ENCODE measurements around the gene SEMA6A.

SEMA6A gene

GRCh38 chr5:116613445-116613844 is 38.8 kb upstream of the SEMA6A start:
- Histone ChIP-seq H3K4me1 (no peaks in the 10 kb centered on the region), H3K36me3 (no peaks in the 10 kb centered on the region), H3K9me3 (no peaks in the 10 kb centered on the region), H3K4me3 (ENCODE audit: low read depth, low read length) (no peak overlapping the region), H3K27me3 (no peaks in the 10 kb centered on the region)
- DNase-seq: no peak
- TF ChIP-seq CTCF (IDR thresholded peaks at IDR 0.05; ENCODE audit: low read depth, low read length): no peak

GRCh38 chr5:116612431-116612830 is 37.8 kb upstream of the SEMA6A start:
- Histone ChIP-seq H3K27me3 (no peaks in the 10 kb centered on the region), H3K4me1 (no peaks in the 10 kb centered on the region), H3K4me3 (ENCODE audit: low read depth, low read length) (no peak overlapping the region), H3K9me3 (no peaks in the 10 kb centered on the region), H3K36me3 (no peaks in the 10 kb centered on the region)
- DNase-seq: no peak
- no peak for TF ChIP-seq CTCF (IDR thresholded peaks at IDR 0.05; ENCODE audit: low read depth, low read length)

- Histone ChIP-seq H3K4me3 (ENCODE audit: low read depth, low read length) (no peak overlapping the region), H3K36me3 (no peaks in the 10 kb centered on the region), H3K27me3 (no peaks in the 10 kb centered on the region), H3K4me1 (peaks cover 5% of the 10 kb centered on the region; the same call in 1 of the 2 replicates), H3K9me3 (no peaks in the 10 kb centered on the region)
- TF ChIP-seq CTCF (IDR thresholded peaks at IDR 0.05; ENCODE audit: low read depth, low read length): no peak
- DNase-seq: no peak
Measured at GRCh38 chr5:116605310-116606070, 30.9 kb upstream of the SEMA6A start.

GRCh38 chr5:116604805-116605204 is 30.2 kb upstream of the SEMA6A start:
- Histone ChIP-seq H3K4me3 (ENCODE audit: low read depth, low read length) (no peak overlapping the region), H3K36me3 (no peaks in the 10 kb centered on the region), H3K27me3 (no peaks in the 10 kb centered on the region), H3K4me1 (peaks cover 5% of the 10 kb centered on the region; the same call in 1 of the 2 replicates), H3K9me3 (no peaks in the 10 kb centered on the region)
- no peak for TF ChIP-seq CTCF (IDR thresholded peaks at IDR 0.05; ENCODE audit: low read depth, low read length)
- no peak for DNase-seq

GRCh38 chr5:116600876-116601275 is 26.3 kb upstream of the SEMA6A start:
- Histone ChIP-seq H3K36me3 (no peaks in the 10 kb centered on the region), H3K4me3 (ENCODE audit: low read depth, low read length) (no peak overlapping the region), H3K27me3 (no peaks in the 10 kb centered on the region), H3K4me1 (peaks cover 10% of the 10 kb centered on the region), H3K9me3 (no peaks in the 10 kb centered on the region)
- no peak for DNase-seq
- no peak for TF ChIP-seq CTCF (IDR thresholded peaks at IDR 0.05; ENCODE audit: low read depth, low read length)

GRCh38 chr5:116598911-116599310 is 24.3 kb upstream of the SEMA6A start:
- H3K36me3 ChIP-seq: no peaks in the 10 kb centered on the region
- DNase-seq: no peak
- peaks cover 10% of the 10 kb centered on the region for H3K4me1 ChIP-seq
- no peak overlapping the region for H3K4me3 ChIP-seq (ENCODE audit: low read depth, low read length)
- H3K27me3 ChIP-seq: no peaks in the 10 kb centered on the region
- no peaks in the 10 kb centered on the region for H3K9me3 ChIP-seq
- TF ChIP-seq CTCF (IDR thresholded peaks at IDR 0.05; ENCODE audit: low read depth, low read length): no peak

All from BE2C (cell line).